Fibroblast of lung (primary cell): ENCODE data around the gene CFAP68. TPM values are rescaled to one million over a fixed set of nuclear protein-coding genes. Genes with fewer than 3 reads are reported as not detected.

ENCODE experiments used
- DNase-seq, 2 donors: peaks; one replicate each; pipeline versions ENCODE4 v3.0.0 to v3.0.0-alpha.2; 2010; ENCODE audit warnings: low read depth in 2 of 2
- H2AFZ ChIP-seq: 2 replicates; pipeline ENCODE4 v1.5.1; 2012; ENCODE audit warnings: low read length, control low read depth, inconsistent platforms
- H3K27ac ChIP-seq: 2 replicates; pipeline ENCODE4 v1.5.1; 2011; ENCODE audit warnings: low read length, control low read depth; ENCODE audit not compliant: insufficient read depth
- H3K27me3 ChIP-seq: 2 replicates; pipeline ENCODE4 v1.5.1; 2011; ENCODE audit warnings: mild to moderate bottlenecking, low read length; ENCODE audit not compliant: control insufficient read depth, insufficient read depth
- H3K36me3 ChIP-seq: 2 replicates; pipeline ENCODE4 v1.5.1; 2011; ENCODE audit warnings: low read length; ENCODE audit not compliant: control insufficient read depth, insufficient read depth
- H3K4me1 ChIP-seq: 2 replicates; pipeline ENCODE4 v1.5.1; 2011; ENCODE audit warnings: low read length; ENCODE audit not compliant: control insufficient read depth, insufficient read depth; ENCODE audit errors: extremely low read depth
- H3K4me2 ChIP-seq: 2 replicates; pipeline ENCODE4 v1.5.1; 2011; ENCODE audit warnings: low read length, control low read depth; ENCODE audit not compliant: insufficient read depth; ENCODE audit errors: extremely low read depth
- H3K4me3 ChIP-seq, 4 experiments: fragments of 200-600 bp in 1 of 4; sonication (generic) in 1 of 4; replicated peaks in 1 of 4; 2 replicates each; pipeline ENCODE4 v1.5.1; 2011 to 2016; ENCODE audit warnings: low read length in 4 of 4, low read depth in 3 of 4, mild to moderate bottlenecking in 3 of 4, control low read depth in 2 of 4, inconsistent platforms in 1 of 4, mixed read lengths in 1 of 4; ENCODE audit not compliant: insufficient read depth in 1 of 4; ENCODE audit errors: control extremely low read depth in 1 of 4
- H3K79me2 ChIP-seq: 2 replicates; pipeline ENCODE4 v1.5.1; 2012; ENCODE audit warnings: mild to moderate bottlenecking, low read length, inconsistent platforms; ENCODE audit not compliant: control insufficient read depth, insufficient read depth
- H3K9ac ChIP-seq: 2 replicates; pipeline ENCODE4 v1.5.1; 2011; ENCODE audit warnings: mild to moderate bottlenecking, low read length, control low read depth; ENCODE audit not compliant: insufficient read depth
- H3K9me3 ChIP-seq: 2 replicates; pipeline ENCODE4 v1.5.1; 2012; ENCODE audit warnings: low read depth, low read length; ENCODE audit not compliant: control insufficient read depth, insufficient read depth
- H4K20me1 ChIP-seq: 2 replicates; pipeline ENCODE4 v1.5.1; 2011; ENCODE audit warnings: low read length; ENCODE audit not compliant: control insufficient read depth, insufficient read depth; ENCODE audit errors: extremely low read depth
- EZH2 ChIP-seq: IDR thresholded peaks from 2 replicates; pipeline ENCODE4 v1.5.1; 2012; ENCODE audit warnings: low read length, control low read depth, mild to moderate bottlenecking; ENCODE audit errors: missing control alignments
- polyA plus RNA-seq, 2 donors: library from polyadenylated mRNA; depleted of rRNA in 1 of 2; stranded (reverse) in 1 of 2; unstranded in 1 of 2; fragments of >200 nt; gene quantifications; 2 replicates each; pipeline ENCODE4 v1.2.1, GENCODE V29; 2011 to 2012; ENCODE audit warnings: missing spikeins in 1 of 2
- total RNA-seq: library from RNA; depleted of rRNA; stranded (reverse); fragments of >200 nt; gene quantifications from 2 replicates; pipeline ENCODE4 v1.2.1, GENCODE V29; 2014
- TF ChIP-seq, protein P1 (sequence below), 2 donors: IDR thresholded peaks in 1 of 2; conservative IDR thresholded peaks in 1 of 2; 1 replicate in 1 of 2; 2 replicates in 1 of 2; pipeline ENCODE4 v1.5.1; 2011 to 2012; ENCODE audit warnings: low read length in 2 of 2, control low read depth in 1 of 2, inconsistent platforms in 1 of 2, low read depth in 1 of 2, mild to moderate bottlenecking in 1 of 2

CFAP68 gene
- total and polyA plus RNA-seq, 2 donors (not counting 1 experiment from before 2014, with no cell fraction given): 19.3 to 21.1 TPM

DNA sequence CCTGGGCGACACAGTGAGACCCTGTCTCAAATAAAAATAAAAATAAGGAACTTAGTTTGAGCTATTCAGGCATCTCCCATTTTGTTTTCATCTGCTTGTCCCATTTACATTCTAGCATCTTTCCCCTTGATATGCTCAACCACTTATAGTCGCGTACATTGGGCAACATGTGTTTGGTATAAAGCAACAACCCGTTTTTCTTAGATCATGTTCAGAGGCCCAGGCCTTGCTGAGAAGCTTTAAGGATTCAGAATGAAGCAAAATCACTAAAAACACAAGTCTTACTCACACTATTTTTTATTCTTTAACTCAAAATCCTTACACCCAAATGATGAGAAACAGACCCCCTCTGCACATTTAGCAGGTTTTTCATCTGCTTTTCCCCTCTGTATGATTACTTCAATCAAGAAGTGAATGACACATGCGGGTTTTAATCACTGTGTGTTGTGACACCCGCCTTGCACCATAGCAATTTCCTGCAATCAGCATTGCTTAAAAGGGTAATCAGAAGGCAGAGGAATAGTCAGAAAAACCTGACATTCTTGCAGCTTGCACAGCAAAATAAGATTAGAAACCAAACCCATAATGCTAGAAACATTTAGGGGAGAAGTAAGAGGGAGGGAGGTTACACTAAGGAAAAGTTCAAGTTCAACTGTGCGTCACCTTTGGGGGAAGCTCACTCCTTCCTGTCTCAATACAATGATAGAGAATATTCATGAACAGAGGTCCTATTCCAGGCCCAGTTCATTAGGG lies 33.9 kb upstream of the CFAP68 start:
- TF ChIP-seq, protein P1, sequence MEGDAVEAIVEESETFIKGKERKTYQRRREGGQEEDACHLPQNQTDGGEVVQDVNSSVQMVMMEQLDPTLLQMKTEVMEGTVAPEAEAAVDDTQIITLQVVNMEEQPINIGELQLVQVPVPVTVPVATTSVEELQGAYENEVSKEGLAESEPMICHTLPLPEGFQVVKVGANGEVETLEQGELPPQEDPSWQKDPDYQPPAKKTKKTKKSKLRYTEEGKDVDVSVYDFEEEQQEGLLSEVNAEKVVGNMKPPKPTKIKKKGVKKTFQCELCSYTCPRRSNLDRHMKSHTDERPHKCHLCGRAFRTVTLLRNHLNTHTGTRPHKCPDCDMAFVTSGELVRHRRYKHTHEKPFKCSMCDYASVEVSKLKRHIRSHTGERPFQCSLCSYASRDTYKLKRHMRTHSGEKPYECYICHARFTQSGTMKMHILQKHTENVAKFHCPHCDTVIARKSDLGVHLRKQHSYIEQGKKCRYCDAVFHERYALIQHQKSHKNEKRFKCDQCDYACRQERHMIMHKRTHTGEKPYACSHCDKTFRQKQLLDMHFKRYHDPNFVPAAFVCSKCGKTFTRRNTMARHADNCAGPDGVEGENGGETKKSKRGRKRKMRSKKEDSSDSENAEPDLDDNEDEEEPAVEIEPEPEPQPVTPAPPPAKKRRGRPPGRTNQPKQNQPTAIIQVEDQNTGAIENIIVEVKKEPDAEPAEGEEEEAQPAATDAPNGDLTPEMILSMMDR (conservative IDR thresholded peaks at IDR 0.05 in 1 of 2, IDR thresholded peaks at IDR 0.05 in 1 of 2; ENCODE audit: low read depth in 1 of 2, low read length in 2 of 2): no peak
- TF ChIP-seq EZH2: no peak
- DNase-seq: no peak
- H3K27ac ChIP-seq: no peak overlapping the region
- no peak overlapping the region for H2AFZ ChIP-seq
- H3K79me2 ChIP-seq: no peaks in the 10 kb centered on the region
- H3K36me3 ChIP-seq: peaks cover 2% of the 10 kb centered on the region
- no peak overlapping the region for H3K9ac ChIP-seq
- no peaks in the 10 kb centered on the region for H3K9me3 ChIP-seq
- no peaks in the 10 kb centered on the region for H3K27me3 ChIP-seq
- no peaks in the 10 kb centered on the region for H4K20me1 ChIP-seq
- no peak overlapping the region for H3K4me2 ChIP-seq
- no peak overlapping the region for H3K4me3 ChIP-seq
- H3K4me1 ChIP-seq: peaks cover 15% of the 10 kb centered on the region

- H3K4me2 ChIP-seq: no peak overlapping the region
- peak; percentile 22 to 81 for DNase-seq
- H3K4me1 ChIP-seq: peaks cover 15% of the 10 kb centered on the region
- H3K9me3 ChIP-seq: no peaks in the 10 kb centered on the region
- no peaks in the 10 kb centered on the region for H3K79me2 ChIP-seq
- peaks cover 2% of the 10 kb centered on the region for H3K36me3 ChIP-seq
- no peaks in the 10 kb centered on the region for H3K27me3 ChIP-seq
- no peak overlapping the region for H3K4me3 ChIP-seq
- no peaks in the 10 kb centered on the region for H4K20me1 ChIP-seq
- peak overlapping the region; percentile 70 for H3K27ac ChIP-seq
- TF ChIP-seq, protein P1 (conservative IDR thresholded peaks at IDR 0.05 in 1 of 2, IDR thresholded peaks at IDR 0.05 in 1 of 2; ENCODE audit: low read depth in 1 of 2, low read length in 2 of 2): no peak
- TF ChIP-seq EZH2: no peak
- no peak overlapping the region for H2AFZ ChIP-seq
- no peak overlapping the region for H3K9ac ChIP-seq
Measured at GRCh38 chr11:111846063-111846462, 33.3 kb upstream of the CFAP68 start.

DNA sequence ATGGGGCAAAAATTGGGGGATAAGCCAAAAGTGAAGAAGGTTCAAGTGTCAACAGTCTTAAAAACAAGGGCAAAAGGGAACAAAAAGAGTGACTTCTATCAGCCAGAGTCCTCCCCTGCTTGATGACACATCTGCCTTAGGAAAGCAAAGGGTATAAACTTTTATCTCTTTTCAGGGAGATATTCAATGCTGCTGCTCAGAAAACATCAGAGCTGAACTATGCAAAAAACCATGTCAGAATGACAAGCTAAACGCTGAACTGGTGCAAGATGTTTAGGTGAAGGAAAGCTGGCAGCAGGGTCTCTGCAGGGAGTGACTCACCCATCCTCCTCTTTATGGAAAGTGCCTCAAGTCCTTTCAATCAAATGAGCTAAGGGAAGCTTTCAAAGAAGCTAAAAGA lies 32.7 kb upstream of the CFAP68 start:
- Histone ChIP-seq H3K9me3 (no peaks in the 10 kb centered on the region), H3K4me2 (peak overlapping the region; percentile 52), H3K27ac (peak overlapping the region; percentile 70), H3K36me3 (peaks cover 2% of the 10 kb centered on the region), H4K20me1 (no peaks in the 10 kb centered on the region), H3K4me1 (peaks cover 15% of the 10 kb centered on the region), H3K79me2 (no peaks in the 10 kb centered on the region), H3K9ac (no peak overlapping the region), H3K27me3 (no peaks in the 10 kb centered on the region), H3K4me3 (no peak overlapping the region), H2AFZ (no peak overlapping the region)
- DNase-seq: peak; percentile 76 to 86
- TF ChIP-seq, protein P1 (conservative IDR thresholded peaks at IDR 0.05 in 1 of 2, IDR thresholded peaks at IDR 0.05 in 1 of 2; ENCODE audit: low read depth in 1 of 2, low read length in 2 of 2): no peak
- TF ChIP-seq EZH2: no peak
